DOHH2 (cell line): ENCODE results near the gene GAS7.

ENCODE experiments used
- H3F3A ChIP-seq: fragments of 200-600 bp; sonication (generic), shearing (Covaris generic); 2 replicates; pipeline ENCODE4 v1.6.0; 2016; ENCODE audit warnings: antibody characterized with exemption, mild to moderate bottlenecking; ENCODE audit not compliant: control insufficient read depth, insufficient read depth
- H3K27ac ChIP-seq: fragments of 200-600 bp; sonication (generic); 2 replicates; pipeline ENCODE4 v1.5.1; 2014; ENCODE audit warnings: low read depth, mild to moderate bottlenecking, low read length, moderate library complexity
- H3K27me3 ChIP-seq: fragments of 200-600 bp; sonication (generic); 2 replicates; pipeline ENCODE4 v1.6.1; 2014; ENCODE audit warnings: mild to moderate bottlenecking, low read length, mixed read lengths; ENCODE audit not compliant: control insufficient read depth
- H3K36me3 ChIP-seq: fragments of 200-600 bp; sonication (generic); 2 replicates; pipeline ENCODE4 v1.6.1; 2014; ENCODE audit warnings: mild to moderate bottlenecking, low read length, moderate library complexity, mixed read lengths; ENCODE audit not compliant: control insufficient read depth
- H3K4me1 ChIP-seq: fragments of 200-600 bp; sonication (generic); 2 replicates; pipeline ENCODE4 v1.6.1; 2014; ENCODE audit warnings: mild to moderate bottlenecking, low read length, mixed read lengths; ENCODE audit not compliant: control insufficient read depth
- H3K4me2 ChIP-seq: fragments of 200-600 bp; sonication (generic); 2 replicates; pipeline ENCODE4 v1.6.0; 2014; ENCODE audit warnings: mild to moderate bottlenecking, low read length, moderate library complexity
- H3K4me3 ChIP-seq: fragments of 200-600 bp; sonication (generic); 2 replicates; pipeline ENCODE4 v1.5.1; 2014; ENCODE audit warnings: mild to moderate bottlenecking, low read length, mixed read lengths
- H3K79me2 ChIP-seq: fragments of 200-600 bp; sonication (generic); 2 replicates; pipeline ENCODE4 v1.6.1; 2014; ENCODE audit warnings: mild to moderate bottlenecking, low read length, mixed read lengths; ENCODE audit not compliant: control insufficient read depth
- H3K9me2 ChIP-seq: fragments of 200-600 bp; sonication (generic); replicated peaks from 2 replicates; pipeline ENCODE4 v1.6.1; 2014; ENCODE audit warnings: mild to moderate bottlenecking, low read length, mixed read lengths; ENCODE audit not compliant: control insufficient read depth
- H3K9me3 ChIP-seq: fragments of 200-600 bp; sonication (generic); 2 replicates; pipeline ENCODE4 v1.6.1; 2014; ENCODE audit warnings: antibody characterized with exemption, low read length, mixed read lengths; ENCODE audit not compliant: control insufficient read depth, insufficient read depth
- H4K20me1 ChIP-seq: fragments of 200-600 bp; sonication (generic); 2 replicates; pipeline ENCODE4 v1.6.0; 2014; ENCODE audit warnings: low read depth, mild to moderate bottlenecking, antibody characterized with exemption, low read length, moderate library complexity; ENCODE audit not compliant: control insufficient read depth, insufficient read depth
- EZH2phosphoT487 ChIP-seq: fragments of 200-600 bp; sonication (generic); IDR thresholded peaks from 2 replicates; pipeline ENCODE4 v1.6.1; 2017; ENCODE audit warnings: borderline replicate concordance, mild to moderate bottlenecking, antibody characterized with exemption, low read length, moderate library complexity, mixed read lengths
- TF ChIP-seq, protein P1 (sequence below): fragments of 200-600 bp; sonication (generic); IDR thresholded peaks from one replicate; pipeline ENCODE4 v1.5.1; 2014; ENCODE audit warnings: antibody characterized with exemption, mild to moderate bottlenecking, low read depth, low read length; ENCODE audit not compliant: poor library complexity, severe bottlenecking

The GAS7 gene

DNA sequence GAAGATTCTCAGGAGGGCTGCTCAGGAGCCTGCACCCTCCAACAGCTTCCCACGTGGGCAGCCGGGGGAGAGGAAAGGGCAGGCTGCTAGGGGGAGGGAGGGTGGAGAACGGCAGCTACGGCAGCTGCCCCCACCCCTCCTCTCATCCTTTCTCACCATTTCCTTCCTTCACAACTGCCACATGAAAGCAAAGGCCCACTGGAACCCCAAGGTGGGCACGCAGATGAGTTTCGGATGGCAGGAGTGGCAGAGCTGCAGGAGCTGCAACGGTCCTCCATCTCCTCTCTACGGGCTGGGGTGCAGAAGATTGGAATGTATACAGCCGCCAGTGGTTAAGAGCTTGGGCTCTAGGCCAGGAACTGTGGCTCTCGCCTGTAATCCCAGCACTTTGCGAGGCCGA is 77.7 kb downstream of the GAS7 start:
- H4K20me1 ChIP-seq, result no peaks in the 10 kb centered on the region
- H3K79me2 ChIP-seq, result no peaks in the 10 kb centered on the region
- no peak overlapping the region for H3K27ac ChIP-seq
- H3K27me3 ChIP-seq, result peaks cover 6% of the 10 kb centered on the region
- H3K36me3 ChIP-seq, result no peaks in the 10 kb centered on the region
- no peaks in the 10 kb centered on the region for H3K4me1 ChIP-seq
- H3K9me3 ChIP-seq, result no peaks in the 10 kb centered on the region
- no peak for TF ChIP-seq EZH2phosphoT487
- TF ChIP-seq, protein P1, sequence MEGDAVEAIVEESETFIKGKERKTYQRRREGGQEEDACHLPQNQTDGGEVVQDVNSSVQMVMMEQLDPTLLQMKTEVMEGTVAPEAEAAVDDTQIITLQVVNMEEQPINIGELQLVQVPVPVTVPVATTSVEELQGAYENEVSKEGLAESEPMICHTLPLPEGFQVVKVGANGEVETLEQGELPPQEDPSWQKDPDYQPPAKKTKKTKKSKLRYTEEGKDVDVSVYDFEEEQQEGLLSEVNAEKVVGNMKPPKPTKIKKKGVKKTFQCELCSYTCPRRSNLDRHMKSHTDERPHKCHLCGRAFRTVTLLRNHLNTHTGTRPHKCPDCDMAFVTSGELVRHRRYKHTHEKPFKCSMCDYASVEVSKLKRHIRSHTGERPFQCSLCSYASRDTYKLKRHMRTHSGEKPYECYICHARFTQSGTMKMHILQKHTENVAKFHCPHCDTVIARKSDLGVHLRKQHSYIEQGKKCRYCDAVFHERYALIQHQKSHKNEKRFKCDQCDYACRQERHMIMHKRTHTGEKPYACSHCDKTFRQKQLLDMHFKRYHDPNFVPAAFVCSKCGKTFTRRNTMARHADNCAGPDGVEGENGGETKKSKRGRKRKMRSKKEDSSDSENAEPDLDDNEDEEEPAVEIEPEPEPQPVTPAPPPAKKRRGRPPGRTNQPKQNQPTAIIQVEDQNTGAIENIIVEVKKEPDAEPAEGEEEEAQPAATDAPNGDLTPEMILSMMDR, result no peak
- H3K9me2 ChIP-seq, result no peaks in the 10 kb centered on the region
- H3K4me2 ChIP-seq, result no peak overlapping the region
- no peak overlapping the region for H3K4me3 ChIP-seq
- H3F3A ChIP-seq, result no peaks in the 10 kb centered on the region

DNA sequence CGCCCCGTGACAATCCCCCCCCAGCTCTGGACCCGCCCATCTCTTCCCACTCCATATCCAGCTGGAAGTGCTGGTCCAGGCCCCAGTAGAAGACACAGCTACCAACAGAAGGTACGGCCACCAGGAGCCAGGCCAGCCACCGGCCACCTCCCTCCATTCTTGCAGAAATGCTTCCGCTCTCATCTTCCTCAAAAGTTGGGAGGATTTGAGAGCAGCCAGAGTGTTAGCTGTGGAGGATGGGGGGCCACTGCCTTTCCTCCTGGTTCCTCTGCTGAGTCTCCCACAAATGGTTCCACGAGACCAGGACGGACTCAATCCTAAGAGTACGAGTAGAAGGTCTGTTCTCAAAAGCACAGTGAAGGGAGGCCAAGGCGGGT is 78.3 kb downstream of the GAS7 start:
- H3K9me2 ChIP-seq, result no peaks in the 10 kb centered on the region
- H3K79me2 ChIP-seq, result no peaks in the 10 kb centered on the region
- H3K27me3 ChIP-seq, result peaks cover 6% of the 10 kb centered on the region
- H3K4me3 ChIP-seq, result no peak overlapping the region
- no peaks in the 10 kb centered on the region for H3K9me3 ChIP-seq
- H3F3A ChIP-seq, result no peaks in the 10 kb centered on the region
- H4K20me1 ChIP-seq, result no peaks in the 10 kb centered on the region
- H3K4me1 ChIP-seq, result no peaks in the 10 kb centered on the region
- H3K4me2 ChIP-seq, result no peak overlapping the region
- H3K27ac ChIP-seq, result no peak overlapping the region
- TF ChIP-seq, protein P1, result no peak
- no peak for TF ChIP-seq EZH2phosphoT487
- no peaks in the 10 kb centered on the region for H3K36me3 ChIP-seq

DNA sequence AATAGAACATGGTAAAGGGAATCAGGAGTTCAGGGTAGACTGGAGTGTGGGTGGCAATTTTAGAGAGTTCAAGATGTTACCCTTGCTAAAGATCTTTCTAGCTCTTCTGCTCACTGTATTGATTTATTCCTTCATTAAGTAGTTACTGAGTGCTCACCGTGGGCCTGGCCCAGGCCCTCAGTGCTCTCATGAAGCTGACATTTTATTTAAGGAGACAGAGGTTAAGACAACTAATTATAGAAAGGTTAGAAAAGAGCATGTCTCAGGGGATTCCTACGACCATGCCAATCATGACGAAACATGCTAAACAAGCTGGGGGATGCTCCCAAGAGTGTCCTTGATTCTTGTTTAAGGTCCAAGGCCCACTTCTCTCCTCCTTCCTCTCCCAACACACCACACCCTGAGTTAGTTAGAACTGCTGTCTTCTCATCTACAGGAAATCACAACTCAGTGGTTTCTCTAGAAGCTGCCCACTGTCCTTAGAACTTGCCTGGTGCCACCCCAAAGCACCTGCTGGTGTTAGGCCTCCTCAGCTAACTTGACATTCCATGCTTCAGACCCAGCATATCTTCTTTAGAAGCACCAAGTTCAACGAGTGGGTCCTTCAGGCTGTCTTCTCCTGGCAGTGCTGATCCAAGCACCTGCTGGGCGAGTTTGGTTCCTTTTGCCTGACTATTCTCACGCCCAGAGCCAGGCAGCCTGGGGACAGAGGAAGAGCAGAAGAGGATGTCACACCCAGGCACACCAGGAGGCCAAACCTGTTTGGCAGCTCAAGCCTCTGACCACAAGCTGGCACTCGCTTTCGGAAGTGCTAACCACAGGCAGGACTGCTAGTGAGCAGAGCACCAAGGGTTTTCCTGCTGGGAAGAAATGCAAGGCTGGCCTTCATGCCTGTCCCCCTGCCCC is 79.0 kb downstream of the GAS7 start:
- TF ChIP-seq, protein P1, result no peak
- TF ChIP-seq EZH2phosphoT487, result no peak
- Histone ChIP-seq H3K9me3 (no peaks in the 10 kb centered on the region), H4K20me1 (no peaks in the 10 kb centered on the region), H3K4me2 (no peak overlapping the region), H3K9me2 (no peaks in the 10 kb centered on the region), H3K4me1 (no peaks in the 10 kb centered on the region), H3K27ac (no peak overlapping the region), H3F3A (no peaks in the 10 kb centered on the region), H3K4me3 (no peak overlapping the region), H3K36me3 (no peaks in the 10 kb centered on the region), H3K27me3 (peaks cover 6% of the 10 kb centered on the region), H3K79me2 (no peaks in the 10 kb centered on the region)
